Cardiac fibroblast (primary cell): ENCODE measurements around the gene P2RX1.
A peak's percentile ranks its signal among the peaks of the same experiment; 100 is the strongest.

Source experiments
- DNase-seq, 2 donors: peaks; one replicate each; pipeline versions ENCODE4 v3.0.0 to v3.0.0-alpha.2; 2010; ENCODE audit warnings: low read depth in 2 of 2
- H3K4me3 ChIP-seq, 2 donors: replicated peaks in 1 of 2; 1 replicate in 1 of 2; 2 replicates in 1 of 2; pipeline ENCODE4 v1.5.1; 2011; ENCODE audit warnings: low read depth in 2 of 2, low read length in 2 of 2, mild to moderate bottlenecking in 2 of 2, moderate library complexity in 1 of 2
- CTCF ChIP-seq: IDR thresholded peaks from one replicate; pipeline ENCODE4 v1.5.1; 2011; ENCODE audit warnings: low read depth, mild to moderate bottlenecking, low read length, inconsistent platforms

P2RX1 gene

GRCh38 chr17:3918372-3919122 is 2.3 kb upstream of the P2RX1 start:
- no peak overlapping the region for H3K4me3 ChIP-seq
- no peak for DNase-seq
- TF ChIP-seq CTCF, result no peak

GRCh38 chr17:3917391-3917931 is 1.2 kb upstream of the P2RX1 start:
- no peak for TF ChIP-seq CTCF
- H3K4me3 ChIP-seq, result no peak overlapping the region
- DNase-seq, result peak; percentile 28 to 80

- no peak for DNase-seq
- TF ChIP-seq CTCF, result no peak
- H3K4me3 ChIP-seq, result no peak overlapping the region
Measured at GRCh38 chr17:3916825-3917224, 560 bp upstream of the P2RX1 start.

- TF ChIP-seq CTCF, result no peak
- DNase-seq, result no peak
- peak overlapping the region in 1 of 2 donors; percentile 8 for H3K4me3 ChIP-seq
Measured at GRCh38 chr17:3915581-3915994, 677 bp downstream of the P2RX1 start.

- DNase-seq, result no peak
- no peak overlapping the region for H3K4me3 ChIP-seq
- no peak for TF ChIP-seq CTCF
Measured at GRCh38 chr17:3914312-3914670, 2.0 kb downstream of the P2RX1 start.

- H3K4me3 ChIP-seq, result no peak overlapping the region
- peak; percentile 98 for TF ChIP-seq CTCF
- DNase-seq, result peak; percentile 79 to 86
Measured at GRCh38 chr17:3913531-3914311, 2.5 kb downstream of the P2RX1 start.
